T-helper 22 cell (primary cell): ENCODE results near the gene QPRT.
"Not testable (repeated sequence)": the region's sequence is repeated elsewhere in the genome, so short reads cannot be mapped to it uniquely, and the experiment has no call there.

Experiments used
- DNase-seq: peaks from one replicate; pipeline ENCODE4 v3.0.0-alpha.2; 2020; ENCODE audit warnings: low read depth

Gene QPRT

DNA sequence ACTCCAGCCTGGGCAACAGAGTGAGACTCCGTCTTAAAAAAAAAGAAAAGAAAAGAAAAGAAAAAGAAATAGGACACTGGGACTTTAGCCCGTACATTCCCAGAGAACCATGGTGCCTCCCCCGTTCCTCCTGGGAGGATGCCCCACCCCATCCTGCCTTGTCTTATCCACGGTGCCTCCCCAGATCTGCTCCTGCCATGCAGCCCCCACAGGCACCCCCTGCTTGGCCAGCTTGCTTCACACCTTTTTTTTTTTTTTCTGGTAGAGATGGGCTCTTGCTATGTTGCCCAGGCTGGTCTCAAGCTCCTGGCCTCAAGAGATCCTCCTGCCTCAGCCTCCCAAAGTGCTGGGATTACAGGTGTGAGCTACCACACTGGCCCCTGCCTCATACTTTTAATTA is 67.5 kb downstream of the QPRT start:
- not testable (repeated sequence) for DNase-seq
